Chondrocyte (in vitro differentiated cells): Measurements from ENCODE around the gene SLC4A5. TPM values are rescaled to one million over a fixed set of nuclear protein-coding genes. Genes with fewer than 3 reads are reported as not detected.

ENCODE experiments used
- DNase-seq: peaks from one replicate; pipeline ENCODE4 v3.0.0; 2021; ENCODE audit warnings: mixed read lengths, low spot score
- H3K27ac Mint-ChIP-seq: one replicate; pipeline ENCODE4 v1.8.0; 2021; ENCODE audit warnings: mild to moderate bottlenecking, moderate library complexity, mixed read lengths; ENCODE audit not compliant: unreplicated experiment
- H3K27me3 Mint-ChIP-seq: 2 replicates; pipeline ENCODE4 v1.8.0; 2021; ENCODE audit warnings: low read depth, mixed read lengths
- H3K36me3 Mint-ChIP-seq: 2 replicates; pipeline ENCODE4 v1.8.0; 2021; ENCODE audit warnings: low read depth, mixed read lengths
- H3K4me1 Mint-ChIP-seq: 2 replicates; pipeline ENCODE4 v1.8.0; 2021; ENCODE audit warnings: low read depth, mild to moderate bottlenecking, mixed read lengths
- H3K4me3 Mint-ChIP-seq: one replicate; pipeline ENCODE4 v1.8.0; 2021; ENCODE audit warnings: mild to moderate bottlenecking, moderate library complexity, mixed read lengths; ENCODE audit not compliant: unreplicated experiment
- H3K9me3 Mint-ChIP-seq: 2 replicates; pipeline ENCODE4 v1.8.0; 2021; ENCODE audit warnings: low read depth, mixed read lengths
- total RNA-seq: library from RNA; stranded (reverse); gene quantifications from 3 replicates; pipeline ENCODE4 v1.2.1, GENCODE V29; 2021
- TF ChIP-seq, protein P1 (sequence below): fragments of 200-600 bp; sonication (generic); IDR thresholded peaks from 2 replicates; pipeline ENCODE4 v1.5.0; 2021; ENCODE audit warnings: antibody characterized with exemption, mild to moderate bottlenecking, moderate library complexity

Gene SLC4A5
- total RNA-seq, 1 donor from 2014 or later = 0.65 TPM

DNA sequence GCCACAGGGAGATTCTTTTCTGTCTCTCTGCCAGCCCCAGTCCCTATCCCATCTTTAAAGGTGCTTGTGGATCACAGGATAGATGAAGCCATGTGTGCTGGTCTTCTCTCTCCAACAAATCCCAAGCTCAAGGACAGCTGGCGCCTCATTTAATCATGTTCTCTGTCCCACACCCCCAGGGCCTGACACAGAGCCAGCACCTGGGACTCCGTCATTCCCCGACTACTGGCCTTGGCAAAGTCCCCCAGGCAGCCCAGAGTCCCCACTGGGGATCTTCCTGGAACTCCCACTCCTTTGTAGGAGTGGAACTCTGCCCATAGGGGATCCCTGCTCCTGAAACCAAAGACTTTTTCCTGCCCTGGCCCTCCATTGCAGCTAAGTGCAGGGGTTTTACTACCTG is 84.0 kb downstream of the SLC4A5 start:
- peaks cover 2% of the 10 kb centered on the region for H3K36me3 Mint-ChIP-seq
- DNase-seq = no peak
- H3K27ac Mint-ChIP-seq = no peak overlapping the region
- H3K9me3 Mint-ChIP-seq = no peaks in the 10 kb centered on the region
- peaks cover 6% of the 10 kb centered on the region for H3K4me1 Mint-ChIP-seq
- TF ChIP-seq, protein P1, sequence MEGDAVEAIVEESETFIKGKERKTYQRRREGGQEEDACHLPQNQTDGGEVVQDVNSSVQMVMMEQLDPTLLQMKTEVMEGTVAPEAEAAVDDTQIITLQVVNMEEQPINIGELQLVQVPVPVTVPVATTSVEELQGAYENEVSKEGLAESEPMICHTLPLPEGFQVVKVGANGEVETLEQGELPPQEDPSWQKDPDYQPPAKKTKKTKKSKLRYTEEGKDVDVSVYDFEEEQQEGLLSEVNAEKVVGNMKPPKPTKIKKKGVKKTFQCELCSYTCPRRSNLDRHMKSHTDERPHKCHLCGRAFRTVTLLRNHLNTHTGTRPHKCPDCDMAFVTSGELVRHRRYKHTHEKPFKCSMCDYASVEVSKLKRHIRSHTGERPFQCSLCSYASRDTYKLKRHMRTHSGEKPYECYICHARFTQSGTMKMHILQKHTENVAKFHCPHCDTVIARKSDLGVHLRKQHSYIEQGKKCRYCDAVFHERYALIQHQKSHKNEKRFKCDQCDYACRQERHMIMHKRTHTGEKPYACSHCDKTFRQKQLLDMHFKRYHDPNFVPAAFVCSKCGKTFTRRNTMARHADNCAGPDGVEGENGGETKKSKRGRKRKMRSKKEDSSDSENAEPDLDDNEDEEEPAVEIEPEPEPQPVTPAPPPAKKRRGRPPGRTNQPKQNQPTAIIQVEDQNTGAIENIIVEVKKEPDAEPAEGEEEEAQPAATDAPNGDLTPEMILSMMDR = no peak
- H3K27me3 Mint-ChIP-seq = no peaks in the 10 kb centered on the region
- no peak overlapping the region for H3K4me3 Mint-ChIP-seq

DNA sequence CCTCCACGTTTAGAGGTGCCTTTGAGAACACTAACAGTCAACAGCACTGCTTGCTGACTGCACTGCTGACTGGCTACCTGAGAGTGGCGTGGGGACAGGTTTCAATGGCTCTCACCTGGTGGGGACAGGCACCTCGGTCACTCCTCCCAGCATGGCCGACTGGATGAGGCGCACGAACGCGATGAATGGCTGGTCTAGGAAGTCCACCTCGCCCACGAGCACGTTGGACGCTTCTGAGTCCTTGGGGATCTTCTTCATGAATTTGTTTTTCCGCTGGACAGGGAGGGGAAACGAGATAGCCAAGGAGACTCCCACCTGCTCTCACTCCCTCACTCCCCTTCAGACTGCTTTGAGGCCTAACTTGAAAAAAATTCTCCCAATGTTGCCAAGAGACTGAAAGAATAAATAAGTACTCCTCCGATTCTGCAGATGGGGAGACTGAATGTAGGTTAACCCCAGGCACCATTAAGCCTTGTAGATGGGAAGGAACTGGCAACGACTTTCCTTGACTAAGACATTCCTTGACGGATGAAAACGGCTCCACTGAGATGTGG is 87.5 kb downstream of the SLC4A5 start:
- Mint-ChIP-seq H3K4me1 (peaks cover 6% of the 10 kb centered on the region), H3K9me3 (no peaks in the 10 kb centered on the region), H3K27me3 (no peaks in the 10 kb centered on the region), H3K4me3 (no peak overlapping the region), H3K27ac (no peak overlapping the region), H3K36me3 (peaks cover 2% of the 10 kb centered on the region)
- DNase-seq = no peak
- TF ChIP-seq, protein P1 = no peak

DNA sequence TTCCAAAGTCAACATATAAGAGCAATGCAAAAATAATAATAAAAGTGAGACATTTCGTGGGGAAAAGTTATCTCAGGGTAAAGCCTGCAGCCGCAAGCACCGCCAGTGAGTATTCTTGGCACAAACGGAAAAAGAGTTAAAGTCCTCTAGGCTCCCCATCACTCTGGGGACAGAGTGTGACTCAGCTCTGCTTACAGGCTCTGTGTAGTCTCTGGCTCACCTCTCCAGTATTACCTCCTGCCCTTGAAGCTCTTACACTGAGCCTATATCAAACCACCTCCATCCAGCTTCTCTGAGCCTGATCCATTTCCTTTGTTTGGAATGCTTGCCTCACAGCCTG is 89.3 kb downstream of the SLC4A5 start:
- Mint-ChIP-seq H3K4me3 (no peak overlapping the region), H3K4me1 (peaks cover 6% of the 10 kb centered on the region), H3K9me3 (no peaks in the 10 kb centered on the region), H3K27me3 (peaks cover 2% of the 10 kb centered on the region), H3K27ac (no peak overlapping the region), H3K36me3 (peaks cover 2% of the 10 kb centered on the region)
- no peak for DNase-seq
- TF ChIP-seq, protein P1 = no peak

DNA sequence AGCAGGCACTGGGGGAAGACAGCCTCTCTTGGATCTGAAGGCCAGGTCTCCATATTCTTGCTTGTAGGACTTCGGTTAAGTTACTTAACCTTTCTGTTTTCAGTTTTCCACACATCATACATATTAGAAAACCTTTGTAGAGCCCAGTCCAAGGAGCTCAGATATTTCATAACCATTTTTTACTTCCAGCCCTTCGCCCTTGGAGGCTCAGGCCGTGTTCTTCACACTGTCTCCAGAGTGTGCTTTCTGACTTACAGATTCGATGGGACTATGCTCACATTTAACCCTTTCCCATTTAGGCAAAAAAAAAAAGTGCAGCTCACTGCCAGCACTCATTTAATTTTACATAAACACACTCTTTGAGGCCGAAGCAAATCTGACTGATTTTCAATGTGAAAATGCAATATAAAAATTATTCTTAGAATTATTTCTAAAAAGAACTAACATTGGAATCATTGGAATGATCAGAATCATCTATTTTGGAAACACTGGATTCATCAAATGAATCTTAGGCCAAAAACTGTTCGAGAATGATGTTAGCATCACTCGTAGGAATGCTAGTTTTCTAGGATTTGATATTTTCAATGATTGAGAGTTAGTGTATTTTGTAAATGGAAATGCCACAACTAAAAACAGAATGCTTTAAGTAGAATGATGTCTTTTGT is 89.8 kb downstream of the SLC4A5 start:
- TF ChIP-seq, protein P1 = no peak
- H3K4me3 Mint-ChIP-seq = no peak overlapping the region
- H3K4me1 Mint-ChIP-seq = peaks cover 6% of the 10 kb centered on the region
- H3K9me3 Mint-ChIP-seq = no peaks in the 10 kb centered on the region
- peaks cover 2% of the 10 kb centered on the region for H3K36me3 Mint-ChIP-seq
- no peak overlapping the region for H3K27ac Mint-ChIP-seq
- H3K27me3 Mint-ChIP-seq = peaks cover 2% of the 10 kb centered on the region
- DNase-seq = no peak

DNA sequence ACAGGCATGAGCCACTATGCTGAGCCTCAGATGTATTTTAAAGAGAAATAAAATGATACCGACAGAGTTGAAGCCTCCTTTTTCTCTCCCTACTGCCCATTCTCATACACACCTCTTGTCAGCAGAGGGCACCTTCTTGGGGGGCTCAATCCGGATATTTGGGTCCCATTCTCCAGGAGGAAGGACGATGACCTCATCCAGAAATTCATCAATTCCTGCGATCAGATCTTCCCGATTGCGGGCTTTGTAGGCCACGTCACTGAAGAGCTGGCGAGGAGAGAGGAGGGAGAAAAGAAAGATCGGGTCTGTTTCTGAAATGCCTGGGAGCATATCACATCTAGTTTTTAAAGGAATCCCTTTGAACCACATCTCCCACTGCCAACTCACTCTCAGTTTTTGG is 90.4 kb downstream of the SLC4A5 start:
- no peak overlapping the region for H3K4me3 Mint-ChIP-seq
- H3K27ac Mint-ChIP-seq = no peak overlapping the region
- TF ChIP-seq, protein P1 = no peak
- H3K27me3 Mint-ChIP-seq = peaks cover 2% of the 10 kb centered on the region
- H3K9me3 Mint-ChIP-seq = no peaks in the 10 kb centered on the region
- H3K4me1 Mint-ChIP-seq = peaks cover 6% of the 10 kb centered on the region
- DNase-seq = no peak
- H3K36me3 Mint-ChIP-seq = peaks cover 2% of the 10 kb centered on the region
